GM06990 (cell line): Measurements from ENCODE around the gene UNC80.

Experiments
- DNase-seq: peaks from one replicate; pipeline ENCODE4 v3.0.0-alpha.2; 2011; ENCODE audit not compliant: insufficient read length; ENCODE audit errors: extremely low read depth
- H3K27me3 ChIP-seq: replicated peaks from 2 replicates; pipeline ENCODE4 v1.6.0; 2011; ENCODE audit warnings: low read length; ENCODE audit not compliant: control insufficient read depth, insufficient read depth
- H3K36me3 ChIP-seq: 2 replicates; pipeline ENCODE4 v1.5.1; 2011; ENCODE audit warnings: low read length; ENCODE audit not compliant: control insufficient read depth, insufficient read depth
- H3K4me3 ChIP-seq: replicated peaks from 2 replicates; pipeline ENCODE4 v1.5.1; 2011; ENCODE audit warnings: low read depth, mild to moderate bottlenecking, control low read depth, low read length
- TF ChIP-seq, protein P1 (sequence below): IDR thresholded peaks from 2 replicates; pipeline ENCODE4 v1.5.1; 2011; ENCODE audit warnings: low read length, control low read depth, mild to moderate bottlenecking, inconsistent platforms; ENCODE audit not compliant: insufficient read depth, poor library complexity, severe bottlenecking

The UNC80 gene

DNA sequence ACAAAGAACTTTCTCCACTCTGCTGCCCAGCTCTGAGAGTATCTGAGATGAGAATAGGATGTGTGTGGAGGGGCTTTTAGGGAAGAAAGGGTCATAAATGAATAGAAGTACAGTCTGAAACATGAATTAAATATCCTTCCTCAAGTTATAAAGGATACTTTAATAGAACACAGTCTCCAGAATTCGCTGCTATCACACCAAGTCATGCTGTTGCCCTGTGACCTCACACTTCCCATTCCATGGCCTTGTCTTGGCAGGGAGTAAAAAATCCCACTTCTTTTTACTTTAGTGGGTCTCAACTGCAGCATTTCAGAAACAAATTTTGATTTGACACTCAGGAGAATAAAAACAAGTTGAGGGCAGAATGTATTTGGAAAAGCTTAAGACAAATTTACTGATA lies 227.0 kb downstream of the UNC80 start:
- Histone ChIP-seq H3K27me3 (no peaks in the 10 kb centered on the region), H3K36me3 (no peaks in the 10 kb centered on the region), H3K4me3 (no peak overlapping the region)
- DNase-seq: no peak
- TF ChIP-seq, protein P1, sequence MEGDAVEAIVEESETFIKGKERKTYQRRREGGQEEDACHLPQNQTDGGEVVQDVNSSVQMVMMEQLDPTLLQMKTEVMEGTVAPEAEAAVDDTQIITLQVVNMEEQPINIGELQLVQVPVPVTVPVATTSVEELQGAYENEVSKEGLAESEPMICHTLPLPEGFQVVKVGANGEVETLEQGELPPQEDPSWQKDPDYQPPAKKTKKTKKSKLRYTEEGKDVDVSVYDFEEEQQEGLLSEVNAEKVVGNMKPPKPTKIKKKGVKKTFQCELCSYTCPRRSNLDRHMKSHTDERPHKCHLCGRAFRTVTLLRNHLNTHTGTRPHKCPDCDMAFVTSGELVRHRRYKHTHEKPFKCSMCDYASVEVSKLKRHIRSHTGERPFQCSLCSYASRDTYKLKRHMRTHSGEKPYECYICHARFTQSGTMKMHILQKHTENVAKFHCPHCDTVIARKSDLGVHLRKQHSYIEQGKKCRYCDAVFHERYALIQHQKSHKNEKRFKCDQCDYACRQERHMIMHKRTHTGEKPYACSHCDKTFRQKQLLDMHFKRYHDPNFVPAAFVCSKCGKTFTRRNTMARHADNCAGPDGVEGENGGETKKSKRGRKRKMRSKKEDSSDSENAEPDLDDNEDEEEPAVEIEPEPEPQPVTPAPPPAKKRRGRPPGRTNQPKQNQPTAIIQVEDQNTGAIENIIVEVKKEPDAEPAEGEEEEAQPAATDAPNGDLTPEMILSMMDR: no peak

DNA sequence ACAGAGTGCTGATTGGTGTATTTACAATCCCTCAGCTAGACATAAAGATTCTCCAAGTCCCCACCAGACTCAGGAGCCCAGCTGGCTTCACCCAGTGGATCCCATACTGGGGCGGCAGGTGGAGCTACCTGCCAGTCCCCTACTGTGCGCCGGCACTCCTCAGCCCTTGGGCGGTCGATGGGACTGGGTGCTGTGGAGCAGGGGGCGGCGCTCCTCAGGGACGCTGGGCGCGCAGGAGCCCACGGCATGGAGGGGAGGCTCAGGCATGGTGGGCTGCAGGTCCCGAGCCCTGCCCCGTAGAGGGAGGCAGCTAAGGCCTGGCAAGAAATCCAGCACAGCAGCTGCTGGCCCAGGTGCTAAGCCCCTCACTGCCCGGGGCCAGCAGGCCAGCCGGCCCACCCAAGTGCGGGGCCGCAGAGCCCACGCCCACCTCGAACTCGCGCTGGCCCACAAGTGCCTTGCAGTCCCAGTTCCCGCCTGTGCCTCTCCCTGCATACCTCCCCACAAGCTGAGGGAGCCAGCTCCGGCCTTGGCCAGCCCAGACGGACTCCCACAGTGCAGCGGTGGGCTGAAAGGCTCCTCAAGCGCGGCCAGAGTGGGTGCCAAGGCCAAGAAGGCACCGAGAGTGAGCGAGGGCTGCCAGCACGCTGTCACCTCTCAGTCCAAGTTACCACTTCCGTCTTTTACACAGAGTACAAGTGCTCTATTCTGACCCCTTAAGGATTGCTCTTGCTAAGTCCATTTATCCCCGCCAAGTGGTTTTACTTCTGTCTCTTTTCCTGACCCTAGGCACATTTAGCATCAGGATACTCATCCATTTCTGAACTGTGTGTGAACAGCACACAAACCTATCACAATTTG lies 229.1 kb downstream of the UNC80 start:
- TF ChIP-seq, protein P1: no peak
- Histone ChIP-seq H3K4me3 (no peak overlapping the region), H3K36me3 (peaks cover 3% of the 10 kb centered on the region; the same call in 1 of the 2 replicates), H3K27me3 (no peaks in the 10 kb centered on the region)
- no peak for DNase-seq

DNA sequence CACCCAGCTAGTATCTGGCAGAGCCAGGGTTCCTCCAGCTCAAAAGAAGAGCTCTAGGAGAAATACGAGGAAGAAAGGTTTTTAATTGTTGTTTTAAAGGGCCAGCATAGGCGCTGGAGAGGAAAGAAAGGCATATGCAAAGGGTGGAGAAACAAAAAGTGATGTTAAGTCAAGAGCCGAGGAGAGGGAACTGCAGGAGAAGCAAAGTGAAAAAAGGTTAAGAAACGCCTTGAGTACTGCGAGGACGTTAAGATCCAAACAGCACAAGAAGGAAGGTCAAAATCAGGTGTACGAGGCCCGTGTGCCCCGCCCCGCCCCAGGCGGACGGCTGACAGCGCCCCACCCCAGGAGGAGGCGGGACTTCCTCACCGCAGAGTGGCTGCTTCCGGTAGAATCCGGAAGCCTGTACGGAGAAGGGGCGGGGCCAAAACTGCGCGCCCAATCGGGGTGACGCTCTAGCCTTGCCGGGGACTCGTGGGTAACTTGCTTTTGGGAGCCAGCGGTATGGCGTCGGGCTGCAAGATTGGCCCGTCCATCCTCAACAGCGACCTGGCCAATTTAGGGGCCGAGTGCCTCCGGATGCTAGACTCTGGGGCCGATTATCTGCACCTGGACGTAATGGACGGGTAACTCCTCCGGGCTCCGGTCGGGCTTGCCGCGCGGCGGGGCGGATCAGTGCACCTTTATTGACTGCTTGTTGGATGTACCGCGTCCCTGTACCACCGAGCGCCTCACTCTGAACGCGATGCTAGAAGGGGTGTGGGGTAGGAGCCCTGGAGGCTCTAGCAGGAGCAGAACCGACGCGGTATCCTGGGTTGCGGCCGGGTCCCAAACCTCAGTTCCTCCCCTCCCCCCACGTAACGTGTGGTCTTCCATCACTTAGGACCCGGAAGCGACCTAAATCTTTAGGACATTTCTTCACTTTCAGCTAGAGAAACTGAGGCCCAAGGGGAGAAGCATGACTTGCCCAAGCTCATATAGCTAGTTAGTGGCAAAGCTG lies 230.8 kb downstream of the UNC80 start, which contains the start of gene RPE:
RPE (plus strand) TSS at position 481 of the 1,000 bp plus-strand sequence; CDS start at position 505, 24 bp downstream.
- no peaks in the 10 kb centered on the region for H3K27me3 ChIP-seq
- peak; percentile 95 for DNase-seq
- H3K4me3 ChIP-seq: peak within 1 kb of the TSS; percentile 99
- TF ChIP-seq, protein P1: no peak
- H3K36me3 ChIP-seq: peaks cover 3% of the 10 kb centered on the region; the same call in 1 of the 2 replicates

DNA sequence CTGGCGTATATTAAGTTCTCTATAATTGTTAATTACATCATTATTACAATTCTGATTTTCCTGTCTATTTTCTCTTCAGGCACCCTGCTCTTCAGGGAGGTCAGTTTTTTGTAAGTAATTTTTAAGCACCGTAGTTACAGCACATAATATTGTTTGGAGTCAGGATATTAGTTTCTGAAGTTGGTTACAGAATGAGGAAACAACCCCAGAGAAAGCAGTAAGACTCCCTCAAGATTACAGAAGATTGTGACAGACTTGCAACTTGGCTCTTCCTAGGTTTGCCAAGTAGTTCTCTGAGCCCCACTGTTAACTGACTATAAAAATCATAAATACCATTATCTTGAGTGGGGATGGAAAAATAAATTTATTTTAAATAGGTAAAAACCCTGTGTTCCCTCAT lies 231.7 kb downstream of the UNC80 start:
- H3K4me3 ChIP-seq: peak overlapping the region; percentile 99
- H3K27me3 ChIP-seq: no peaks in the 10 kb centered on the region
- no peak for DNase-seq
- TF ChIP-seq, protein P1: no peak
- H3K36me3 ChIP-seq: peaks cover 3% of the 10 kb centered on the region; the same call in 1 of the 2 replicates

DNA sequence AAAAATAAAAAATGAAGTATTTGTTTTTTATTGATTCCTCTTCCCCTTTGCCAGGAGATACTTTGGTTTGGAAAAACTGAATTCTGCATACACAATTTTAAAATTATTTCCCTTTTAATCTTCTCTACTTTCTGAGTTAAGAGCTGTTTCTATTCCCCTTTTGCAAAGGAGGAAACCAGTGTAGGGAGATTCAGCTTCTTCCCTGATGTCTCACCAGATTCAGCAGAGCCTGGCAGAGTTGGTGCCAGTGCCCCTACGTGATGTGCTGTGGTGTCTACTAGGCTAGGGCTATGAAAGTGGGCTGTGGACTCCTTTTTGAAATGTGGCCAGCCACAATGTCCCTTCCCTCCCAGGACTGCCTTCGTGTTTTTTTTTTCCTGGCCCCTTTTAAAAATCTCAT lies 233.2 kb downstream of the UNC80 start:
- Histone ChIP-seq H3K36me3 (peaks cover 5% of the 10 kb centered on the region), H3K4me3 (no peak overlapping the region), H3K27me3 (no peaks in the 10 kb centered on the region)
- no peak for DNase-seq
- TF ChIP-seq, protein P1: no peak
